Diencephalon (tissue), 1 donor: Measurements from ENCODE around the gene PHYHIPL. TPM values are rescaled to one million over a fixed set of nuclear protein-coding genes. Genes with fewer than 3 reads are reported as not detected.

Source experiments
- total RNA-seq: library from RNA; depleted of rRNA; stranded (reverse); fragments of >200 nt; gene quantifications from one replicate; pipeline ENCODE4 v1.2.3, GENCODE V29; 2014

PHYHIPL gene
- total RNA-seq: 49.6 TPM

DNA sequence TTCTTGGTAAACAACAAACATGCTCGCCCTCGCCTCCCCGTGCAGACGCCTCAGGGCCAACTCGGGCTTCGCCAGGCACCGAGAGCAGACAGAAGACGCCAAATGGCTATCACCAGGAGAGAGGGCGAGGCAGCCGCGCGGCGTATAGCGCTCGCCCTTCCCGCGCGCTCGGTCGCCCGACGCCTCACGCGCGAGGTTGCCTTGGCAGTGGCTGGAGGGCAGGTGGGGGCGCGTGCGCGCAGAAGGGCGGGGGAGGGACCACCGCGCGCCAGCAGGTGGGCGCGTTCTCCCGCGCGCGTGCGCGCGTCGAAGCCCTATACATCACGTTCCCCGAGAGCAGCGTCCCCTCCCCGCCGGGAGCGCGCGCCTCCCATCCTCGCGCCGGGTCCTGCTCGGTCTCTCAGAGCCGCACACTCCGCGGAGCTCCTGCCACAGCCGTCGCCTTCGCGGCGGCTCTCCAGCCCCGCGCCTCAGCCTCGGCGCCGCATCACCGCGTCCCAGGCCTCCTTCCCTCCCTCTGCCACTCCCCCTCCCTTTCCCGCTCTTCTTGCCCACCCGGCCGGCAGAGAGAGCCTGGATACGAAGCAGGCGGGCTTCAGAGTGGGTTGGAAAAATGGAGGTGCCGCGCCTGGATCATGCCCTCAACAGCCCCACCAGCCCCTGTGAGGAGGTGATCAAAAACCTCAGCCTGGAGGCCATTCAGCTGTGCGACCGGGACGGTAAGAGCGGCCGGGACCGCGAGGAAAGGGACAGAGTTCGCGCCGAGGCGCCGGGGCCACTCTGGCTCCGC, at the start of gene PHYHIPL:
Gene PHYHIPL (plus strand): TSS at position 403 of the 790 bp plus-strand sequence. CDS start 211 bp downstream, at position 614.

Other genes starting within 250 kb of the PHYHIPL start
- gene FAM13C, start 185.9 kb downstream of the PHYHIPL start, total RNA-seq: 44.3 TPM